ENCODE measurements around the gene NAV2.
A peak's percentile ranks its signal among the peaks of the same experiment; 100 is the strongest.
"Not testable (repeated sequence)": the region's sequence is repeated elsewhere in the genome, so short reads cannot be mapped to it uniquely, and the experiment has no call there.

NAV2 gene

GRCh38 chr11:20118209-20118608, 405.6 kb downstream of the NAV2 start:
- no peak for DNase-seq
- in situ Hi-C loops (cut with MboI; ENCODE audit: low pct_unique_long_range_greater_than_20kb, low sequenced_read_pairs): no loop called here

GRCh38 chr11:20119315-20119714, 406.7 kb downstream of the NAV2 start:
- no peak for DNase-seq
- in situ Hi-C loops (cut with MboI; ENCODE audit: low pct_unique_long_range_greater_than_20kb, low sequenced_read_pairs): no loop called here

- in situ Hi-C loops (cut with MboI; ENCODE audit: low pct_unique_long_range_greater_than_20kb, low sequenced_read_pairs): no loop called here
Measured at GRCh38 chr11:20120134-20120925, 407.7 kb downstream of the NAV2 start.

DNA sequence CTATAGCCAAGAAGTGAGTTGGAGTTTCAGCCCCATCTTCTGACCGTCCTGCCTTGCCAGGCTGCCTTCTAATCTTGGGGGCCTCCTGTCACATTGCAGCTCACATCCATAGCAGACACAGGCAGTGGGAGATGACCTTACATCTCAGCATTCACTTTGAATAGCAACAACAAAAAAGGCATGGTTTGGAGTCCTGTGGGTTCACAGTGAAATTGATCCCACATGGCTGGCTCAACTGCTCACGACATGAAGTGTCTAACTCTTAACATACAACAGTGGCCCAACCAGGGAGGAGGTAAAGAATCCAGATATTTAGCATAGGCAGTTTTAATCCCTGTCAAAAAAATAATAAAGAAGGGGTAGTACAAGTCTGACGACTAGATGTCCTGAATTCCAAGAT, 409.5 kb downstream of the NAV2 start:
- no peak for DNase-seq
- in situ Hi-C loops (cut with MboI; ENCODE audit: low pct_unique_long_range_greater_than_20kb, low sequenced_read_pairs): no loop called here

More at GRCh38 chr11:20120134-20120925, 407.7 kb downstream of the NAV2 start:
- no peak for DNase-seq

DNA sequence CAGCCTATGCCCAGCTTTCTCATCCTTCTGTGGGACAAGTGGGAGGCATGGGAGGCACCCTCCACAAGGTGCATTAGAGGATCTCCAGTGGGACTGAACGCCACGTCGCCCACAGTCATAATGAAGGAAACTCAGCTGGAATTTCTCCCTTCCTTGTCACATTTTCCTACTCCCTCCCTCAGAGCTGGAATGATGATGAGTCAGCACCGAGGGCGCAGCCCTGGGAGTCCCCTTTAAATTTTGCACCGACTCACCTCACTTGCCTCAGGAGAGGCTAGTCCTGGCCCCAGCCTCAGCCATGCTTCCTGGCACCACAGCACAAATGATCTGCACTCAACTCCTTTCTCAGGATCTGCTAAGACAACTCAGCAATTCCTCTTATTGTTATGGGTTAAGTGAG, 413.3 kb downstream of the NAV2 start:
- in situ Hi-C loops (cut with MboI; ENCODE audit: low pct_unique_long_range_greater_than_20kb, low sequenced_read_pairs): loop anchor here (25.0 kb wide), 1 partner anchor 211 kb away; no protein-coding TSS in a partner anchor
- no peak for DNase-seq

DNA sequence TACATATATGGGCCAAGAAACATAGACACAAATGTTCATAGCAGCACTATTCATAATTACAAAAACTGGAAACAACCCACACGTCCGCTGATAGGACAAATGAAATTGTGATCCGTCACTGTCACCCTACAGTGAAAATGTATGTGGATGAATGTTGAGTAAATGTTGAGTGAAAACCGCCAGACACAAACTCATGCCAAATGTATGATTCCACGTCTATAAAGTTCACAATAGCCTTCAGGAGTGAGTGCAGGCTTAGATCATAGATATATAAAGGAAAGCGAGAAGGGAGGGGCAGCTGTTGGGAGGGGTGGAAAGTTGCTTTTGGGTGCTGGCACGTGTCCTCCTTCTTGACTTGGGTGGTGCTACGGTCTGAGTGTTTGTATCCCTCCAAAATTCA, 414.1 kb downstream of the NAV2 start:
- in situ Hi-C loops (cut with MboI; ENCODE audit: low pct_unique_long_range_greater_than_20kb, low sequenced_read_pairs): loop anchor here (25.0 kb wide), 1 partner anchor 211 kb away; no protein-coding TSS in a partner anchor
- DNase-seq: no peak

- peak; percentile 54 for DNase-seq
- in situ Hi-C loops (cut with MboI; ENCODE audit: low pct_unique_long_range_greater_than_20kb, low sequenced_read_pairs): loop anchor here (25.0 kb wide), 1 partner anchor 209 kb away; no protein-coding TSS in a partner anchor
Measured at GRCh38 chr11:20127671-20128527, 415.3 kb downstream of the NAV2 start.

DNA sequence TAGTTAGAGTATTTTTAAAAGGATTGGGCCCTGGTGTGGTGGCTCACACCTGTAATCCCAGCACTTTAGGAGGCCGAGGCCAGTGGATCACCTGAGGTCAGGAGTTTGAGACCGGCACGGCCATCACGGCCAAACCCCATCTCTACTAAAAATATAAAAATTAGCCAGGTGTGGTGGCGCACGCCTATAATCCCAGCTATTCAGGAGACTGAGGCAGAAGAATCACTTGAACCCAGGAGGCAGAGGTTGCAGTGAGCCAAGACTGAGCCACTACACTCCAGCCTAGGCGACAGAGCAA, 415.8 kb downstream of the NAV2 start:
- DNase-seq: not testable (repeated sequence)
- in situ Hi-C loops (cut with MboI; ENCODE audit: low pct_unique_long_range_greater_than_20kb, low sequenced_read_pairs): loop anchor here (25.0 kb wide), 1 partner anchor 209 kb away; no protein-coding TSS in a partner anchor

GRCh38 chr11:20129665-20130064, 417.0 kb downstream of the NAV2 start:
- in situ Hi-C loops (cut with MboI; ENCODE audit: low pct_unique_long_range_greater_than_20kb, low sequenced_read_pairs): loop anchor here (25.0 kb wide), 1 partner anchor 208 kb away; no protein-coding TSS in a partner anchor
- DNase-seq: no peak

- DNase-seq: peak; percentile 61
- in situ Hi-C loops (cut with MboI; ENCODE audit: low pct_unique_long_range_greater_than_20kb, low sequenced_read_pairs): loop anchor here (25.0 kb wide), 1 partner anchor 205 kb away; no protein-coding TSS in a partner anchor
Measured at GRCh38 chr11:20131788-20132666, 419.4 kb downstream of the NAV2 start.

- DNase-seq: no peak
- in situ Hi-C loops (cut with MboI; ENCODE audit: low pct_unique_long_range_greater_than_20kb, low sequenced_read_pairs): loop anchor here (25.0 kb wide), 1 partner anchor 205 kb away; no protein-coding TSS in a partner anchor
Measured at GRCh38 chr11:20132667-20133039, 420.0 kb downstream of the NAV2 start.

DNA sequence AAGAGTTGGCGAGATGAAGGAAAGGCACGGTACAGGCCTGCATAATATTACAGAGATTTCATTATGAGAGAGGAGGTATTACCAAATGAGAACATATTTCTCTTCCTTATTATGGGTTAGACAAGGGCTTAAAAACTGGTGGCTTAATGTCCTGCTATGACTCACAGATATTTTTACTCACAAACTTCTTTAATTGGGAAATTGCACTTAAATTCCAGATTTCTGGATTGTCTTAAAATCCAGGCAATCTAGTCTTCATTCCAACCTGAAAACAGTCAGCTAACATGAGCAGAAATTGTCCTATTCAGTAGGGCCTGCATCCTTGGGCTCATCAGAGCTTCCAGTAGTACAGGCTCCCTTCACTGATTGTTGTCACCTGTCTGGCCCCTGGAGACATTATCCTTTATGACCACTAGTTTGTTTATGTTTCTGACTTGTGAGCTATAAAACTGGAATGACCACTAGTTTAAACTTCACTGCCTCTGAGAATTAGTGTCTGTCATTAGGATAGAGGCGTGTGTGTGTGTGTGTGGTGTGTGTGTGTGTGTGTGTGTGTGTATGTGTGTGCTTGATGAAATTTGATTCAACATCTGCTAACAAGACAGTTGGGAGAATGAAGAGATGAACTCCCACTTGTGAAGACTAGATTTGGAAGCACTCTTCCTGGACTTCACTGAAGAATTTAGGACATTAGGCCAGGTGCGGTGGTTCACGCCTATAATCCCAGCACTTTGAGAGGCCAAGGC, 422.5 kb downstream of the NAV2 start:
- in situ Hi-C loops (cut with MboI; ENCODE audit: low pct_unique_long_range_greater_than_20kb, low sequenced_read_pairs): loop anchor here (25.0 kb wide), 1 partner anchor 202 kb away; no protein-coding TSS in a partner anchor
- no peak for DNase-seq

GRCh38 chr11:20137637-20138036, 425.0 kb downstream of the NAV2 start:
- in situ Hi-C loops (cut with MboI; ENCODE audit: low pct_unique_long_range_greater_than_20kb, low sequenced_read_pairs): loop anchor here (25.0 kb wide), 1 partner anchor 200 kb away; no protein-coding TSS in a partner anchor
- DNase-seq: no peak

DNA sequence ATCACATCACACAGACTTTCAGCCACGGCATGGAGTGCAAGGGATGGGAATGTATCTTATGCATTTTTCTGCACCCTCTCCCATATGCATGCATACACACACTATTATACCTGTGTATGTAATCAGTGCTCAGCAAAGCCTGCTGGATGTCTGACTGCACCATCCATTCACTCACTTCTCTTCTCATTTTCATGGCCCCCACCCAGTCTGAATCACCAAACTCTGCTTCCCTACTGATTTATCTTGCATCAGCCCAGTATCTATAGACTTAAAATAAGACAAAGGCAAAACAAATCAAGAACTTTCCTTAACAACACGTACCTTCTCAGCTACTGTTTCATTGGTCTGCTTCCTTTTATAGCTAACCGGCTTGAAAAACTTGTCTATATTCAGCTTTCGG, 426.1 kb downstream of the NAV2 start:
- in situ Hi-C loops (cut with MboI; ENCODE audit: low pct_unique_long_range_greater_than_20kb, low sequenced_read_pairs): loop anchor here (25.0 kb wide), 1 partner anchor 199 kb away; no protein-coding TSS in a partner anchor
- DNase-seq: no peak

DNA sequence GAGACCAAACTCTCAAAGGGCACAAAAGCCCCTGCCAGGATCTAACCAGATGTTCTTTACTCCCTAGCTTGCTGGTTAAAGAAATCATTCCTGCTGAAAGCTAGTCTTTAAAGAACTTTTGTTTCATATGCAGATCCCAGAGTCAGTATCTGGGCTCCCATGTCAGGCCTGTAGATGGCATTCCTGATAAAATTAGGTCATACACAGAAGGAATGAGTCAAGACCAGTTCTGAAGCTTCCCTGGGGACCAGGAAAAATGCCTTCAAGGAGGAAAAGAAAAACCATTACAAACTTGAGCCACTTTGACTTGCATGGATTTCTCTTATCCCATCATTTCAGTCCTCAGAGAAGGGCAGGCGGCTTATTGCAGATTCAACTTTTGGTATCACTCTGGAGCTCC, 441.7 kb downstream of the NAV2 start:
- in situ Hi-C loops (cut with MboI; ENCODE audit: low pct_unique_long_range_greater_than_20kb, low sequenced_read_pairs): no loop called here

GRCh38 chr11:20155683-20156279, 443.1 kb downstream of the NAV2 start:
- DNase-seq: no peak
- in situ Hi-C loops (cut with MboI; ENCODE audit: low pct_unique_long_range_greater_than_20kb, low sequenced_read_pairs): no loop called here

More for the DNA sequence above, 441.7 kb downstream of the NAV2 start:
- DNase-seq: no peak

GRCh38 chr11:20156280-20156875, 443.7 kb downstream of the NAV2 start:
- in situ Hi-C loops (cut with MboI; ENCODE audit: low pct_unique_long_range_greater_than_20kb, low sequenced_read_pairs): no loop called here
- no peak for DNase-seq

All from KBM-7 (cell line).